Transverse colon (tissue), 3 donors: Measurements from ENCODE around the gene FAM163A.

Source experiments
- CTCF ChIP-seq, 5 experiments: fragments of 200-600 bp in 3 of 5; fragments of 450-650 bp in 2 of 5; sonication (generic) in 3 of 5; IDR thresholded peaks; 1 replicate in 2 of 5; 2 replicates in 3 of 5; pipeline ENCODE4 v1.5.1; 2016 to 2017; ENCODE audit warnings: antibody characterized with exemption in 5 of 5, inconsistent platforms in 3 of 5, mild to moderate bottlenecking in 2 of 5, moderate library complexity in 1 of 5
- EP300 ChIP-seq: sonication (generic); formaldehyde crosslinking; IDR thresholded peaks from one replicate; pipeline ENCODE4 v1.6.1; 2017; ENCODE audit warnings: antibody characterized with exemption, low read depth
- POLR2A ChIP-seq: fragments of 450-650 bp; IDR thresholded peaks from one replicate; pipeline ENCODE4 v1.6.1; 2016; ENCODE audit warnings: antibody characterized with exemption, mild to moderate bottlenecking, moderate library complexity

GRCh38 chr1:179817789-179818188, 74.7 kb downstream of the FAM163A start:
- TF ChIP-seq EP300 (no peak), POLR2A (no peak), CTCF (IDR thresholded peaks at IDR 0.05) (no peak)
